Measurements from ENCODE around the gene ANKRD7. TPM values are rescaled to one million over a fixed set of nuclear protein-coding genes. Genes with fewer than 3 reads are reported as not detected.

Gene ANKRD7
- total RNA-seq, 2 donors from 2014 or later = 0.53 to 1.1 TPM

Other genes starting within 250 kb of the ANKRD7 start
- gene LSM8, start 40.5 kb upstream of the ANKRD7 start, total RNA-seq = 10 to 100 TPM; 22.1 to 22.6 TPM

All from left cardiac atrium (tissue), 2 donors.